Measurements from ENCODE around the gene GTPBP4.

GTPBP4 gene

DNA sequence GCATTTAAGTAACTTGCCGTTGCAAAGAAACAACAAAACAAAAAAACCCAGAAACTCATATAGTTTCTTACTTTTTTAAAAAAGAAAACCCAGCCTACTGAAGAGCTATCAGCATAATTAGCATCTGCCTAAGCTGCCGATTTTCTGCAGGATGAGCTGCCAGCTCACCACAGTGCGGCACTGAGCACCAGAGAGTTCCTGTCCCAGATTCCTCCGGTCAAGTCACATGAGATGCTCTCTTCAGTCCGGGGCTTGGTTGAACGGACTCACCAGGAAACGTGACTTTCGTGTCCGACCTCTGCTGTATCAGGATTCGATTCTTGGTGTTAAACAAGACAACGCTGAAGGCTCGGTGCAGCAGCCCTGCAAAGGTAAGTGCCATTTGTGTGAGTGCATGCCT is 34.2 kb downstream of the GTPBP4 start:
- H3K4me3 ChIP-seq (ENCODE audit: low read length), result no peak overlapping the region
- TF ChIP-seq, protein P1, sequence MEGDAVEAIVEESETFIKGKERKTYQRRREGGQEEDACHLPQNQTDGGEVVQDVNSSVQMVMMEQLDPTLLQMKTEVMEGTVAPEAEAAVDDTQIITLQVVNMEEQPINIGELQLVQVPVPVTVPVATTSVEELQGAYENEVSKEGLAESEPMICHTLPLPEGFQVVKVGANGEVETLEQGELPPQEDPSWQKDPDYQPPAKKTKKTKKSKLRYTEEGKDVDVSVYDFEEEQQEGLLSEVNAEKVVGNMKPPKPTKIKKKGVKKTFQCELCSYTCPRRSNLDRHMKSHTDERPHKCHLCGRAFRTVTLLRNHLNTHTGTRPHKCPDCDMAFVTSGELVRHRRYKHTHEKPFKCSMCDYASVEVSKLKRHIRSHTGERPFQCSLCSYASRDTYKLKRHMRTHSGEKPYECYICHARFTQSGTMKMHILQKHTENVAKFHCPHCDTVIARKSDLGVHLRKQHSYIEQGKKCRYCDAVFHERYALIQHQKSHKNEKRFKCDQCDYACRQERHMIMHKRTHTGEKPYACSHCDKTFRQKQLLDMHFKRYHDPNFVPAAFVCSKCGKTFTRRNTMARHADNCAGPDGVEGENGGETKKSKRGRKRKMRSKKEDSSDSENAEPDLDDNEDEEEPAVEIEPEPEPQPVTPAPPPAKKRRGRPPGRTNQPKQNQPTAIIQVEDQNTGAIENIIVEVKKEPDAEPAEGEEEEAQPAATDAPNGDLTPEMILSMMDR (IDR thresholded peaks at IDR 0.05; ENCODE audit: insufficient read depth, low read depth, low read length, missing control alignments), result no peak
- no peak for DNase-seq (ENCODE audit: low read depth)

DNA sequence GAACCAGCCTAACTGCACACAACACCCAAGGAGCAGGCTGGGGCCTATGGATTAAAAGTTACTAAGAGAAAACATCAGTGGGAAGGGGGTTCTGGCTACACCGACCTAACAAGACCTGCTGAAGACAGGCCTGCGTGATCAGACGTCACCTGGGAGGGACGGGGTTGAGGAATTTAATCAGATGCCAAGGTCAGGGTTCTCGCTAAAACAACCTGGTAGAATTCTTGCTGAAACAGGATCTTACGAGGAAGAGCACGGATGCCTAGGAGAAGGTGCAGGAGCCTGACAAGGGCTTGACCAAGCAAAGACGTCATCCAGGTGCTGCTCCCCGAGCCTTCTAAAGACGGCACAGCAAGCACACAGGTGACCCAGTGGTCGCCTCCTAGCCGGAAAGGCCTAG is 35.9 kb downstream of the GTPBP4 start:
- DNase-seq (ENCODE audit: low read depth), result no peak
- TF ChIP-seq, protein P1 (IDR thresholded peaks at IDR 0.05; ENCODE audit: insufficient read depth, low read depth, low read length, missing control alignments), result no peak
- H3K4me3 ChIP-seq (ENCODE audit: low read length), result no peak overlapping the region

DNA sequence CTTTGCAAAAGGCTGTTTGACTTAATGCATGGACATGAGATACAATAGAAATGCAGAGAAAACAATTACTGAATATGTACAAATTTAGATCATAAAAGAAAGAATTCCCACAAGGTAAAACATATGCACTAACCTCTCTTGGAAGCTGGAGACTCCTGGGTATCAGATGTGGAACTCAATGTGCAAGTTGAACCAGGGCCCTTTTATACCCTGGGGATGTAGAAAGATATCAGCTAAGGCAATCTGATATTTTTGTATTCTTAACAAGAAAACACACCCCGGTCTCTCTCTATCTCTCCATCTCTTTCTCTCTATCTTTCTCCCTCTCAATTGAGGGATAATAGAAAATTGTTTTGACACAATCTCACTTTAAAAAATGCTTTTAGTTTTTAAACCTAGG is 37.4 kb downstream of the GTPBP4 start, which contains the start of gene IDI2:
Gene IDI2 (minus strand): TSS at position 177 of the 400 bp plus-strand sequence. CDS start 1,136 bp downstream, outside the sequence.
- TF ChIP-seq, protein P1 (IDR thresholded peaks at IDR 0.05; ENCODE audit: insufficient read depth, low read depth, low read length, missing control alignments), result no peak

DNA sequence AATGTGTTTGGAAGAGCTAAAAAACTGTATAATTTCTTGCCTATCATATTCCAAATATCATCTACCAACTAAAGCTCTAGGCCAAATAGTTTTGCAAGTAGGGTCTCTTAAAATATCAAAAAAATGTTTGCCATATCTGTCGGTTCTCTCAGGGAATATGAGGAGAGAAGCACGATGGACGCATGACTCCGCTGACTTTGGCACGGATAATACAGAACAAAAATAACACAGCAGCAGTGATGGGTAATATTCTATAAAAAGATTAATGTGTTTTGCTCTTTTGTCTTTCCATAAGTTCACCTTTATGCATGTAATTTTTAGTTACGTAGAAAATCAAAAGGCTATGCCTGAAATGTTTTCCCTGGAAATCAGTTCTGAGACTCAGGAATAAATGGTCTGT is 38.3 kb downstream of the GTPBP4 start:
- no peak overlapping the region for H3K4me3 ChIP-seq (ENCODE audit: low read length)
- no peak for DNase-seq (ENCODE audit: low read depth)
- TF ChIP-seq, protein P1 (IDR thresholded peaks at IDR 0.05; ENCODE audit: insufficient read depth, low read depth, low read length, missing control alignments), result no peak

More for the DNA sequence above, 37.4 kb downstream of the GTPBP4 start, which contains the start of gene IDI2:
- no peak within 1 kb of the TSS for H3K4me3 ChIP-seq (ENCODE audit: low read length)
- no peak for DNase-seq (ENCODE audit: low read depth)

DNA sequence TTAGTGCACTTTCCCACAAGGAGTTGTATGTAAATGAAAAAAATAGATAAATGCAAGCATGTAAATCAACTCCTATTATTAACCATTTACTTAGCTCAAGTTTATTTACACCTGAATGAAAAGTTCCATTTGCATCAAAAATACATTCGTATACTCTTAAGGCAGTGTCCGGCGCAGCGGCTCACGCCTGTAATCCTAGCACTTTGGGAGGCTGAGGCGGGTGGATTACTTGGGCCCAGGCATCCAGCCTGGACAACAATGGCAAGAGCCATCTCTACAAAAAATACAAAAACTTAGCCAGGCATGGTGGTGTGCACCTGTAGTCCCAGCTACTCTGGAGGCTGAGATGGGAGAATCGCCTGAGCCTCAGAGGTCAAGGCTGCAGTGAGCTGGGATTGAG is 41.6 kb downstream of the GTPBP4 start:
- DNase-seq (ENCODE audit: low read depth), result no peak
- TF ChIP-seq, protein P1 (IDR thresholded peaks at IDR 0.05; ENCODE audit: insufficient read depth, low read depth, low read length, missing control alignments), result no peak

DNA sequence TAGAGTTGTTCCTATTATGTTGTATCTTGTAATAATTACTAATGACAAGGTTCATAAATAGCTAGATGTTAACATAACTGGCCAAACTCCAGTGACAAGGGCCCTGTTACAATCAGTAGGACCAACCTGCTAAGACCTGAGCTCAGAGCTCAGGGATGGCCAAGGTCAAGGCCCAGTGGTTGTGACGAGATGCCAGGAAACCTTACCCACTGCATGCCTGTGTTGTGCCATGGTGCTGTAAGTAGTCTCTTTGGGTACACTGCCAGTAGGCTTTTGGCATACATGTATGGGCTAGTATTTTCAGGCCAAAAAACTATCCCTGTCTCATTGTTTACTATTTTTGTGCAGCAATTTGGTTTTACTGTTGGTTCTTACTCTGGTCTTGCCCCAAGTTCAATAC is 45.4 kb downstream of the GTPBP4 start:
- no peak overlapping the region for H3K4me3 ChIP-seq (ENCODE audit: low read length)
- TF ChIP-seq, protein P1 (IDR thresholded peaks at IDR 0.05; ENCODE audit: insufficient read depth, low read depth, low read length, missing control alignments), result no peak
- DNase-seq (ENCODE audit: low read depth), result no peak

More for the DNA sequence above, 41.6 kb downstream of the GTPBP4 start:
- H3K4me3 ChIP-seq (ENCODE audit: low read length), result no peak overlapping the region

DNA sequence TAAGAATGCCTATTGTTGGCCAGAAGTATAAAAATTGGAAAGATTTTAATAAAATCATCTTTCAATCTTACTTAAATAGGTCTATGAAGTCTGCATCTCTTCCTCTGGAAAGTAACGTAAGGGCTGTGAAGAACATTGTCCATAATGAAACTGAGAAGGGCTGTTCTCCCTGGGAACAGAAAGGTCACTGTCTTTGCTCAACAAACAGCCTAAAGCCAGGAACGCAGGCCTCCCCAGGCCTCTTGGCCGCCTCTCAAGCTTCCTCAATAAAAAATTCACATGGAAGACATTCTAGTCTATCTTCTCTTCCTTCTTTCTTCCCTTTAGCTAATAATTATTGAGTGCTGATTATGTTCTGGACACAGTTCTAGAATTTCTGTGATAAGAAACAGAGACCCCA is 46.5 kb downstream of the GTPBP4 start:
- TF ChIP-seq, protein P1 (IDR thresholded peaks at IDR 0.05; ENCODE audit: insufficient read depth, low read depth, low read length, missing control alignments), result no peak
- no peak overlapping the region for H3K4me3 ChIP-seq (ENCODE audit: low read length)
- DNase-seq (ENCODE audit: low read depth), result no peak

All from epithelial cell of esophagus (primary cell).